NCI-H2171 treated with DMSO at 0.1 percent for 48 hours (cell line): Measurements from ENCODE around the gene NUDT15.
A peak's percentile ranks its signal among the peaks of the same experiment; 100 is the strongest.
"Not testable (repeated sequence)": the region's sequence is repeated elsewhere in the genome, so short reads cannot be mapped to it uniquely, and the experiment has no call there.

Source experiments
- DNase-seq: peaks from one replicate; lab custom pipeline; 2025; lab: John Stamatoyannopoulos, UW

The NUDT15 gene

DNA sequence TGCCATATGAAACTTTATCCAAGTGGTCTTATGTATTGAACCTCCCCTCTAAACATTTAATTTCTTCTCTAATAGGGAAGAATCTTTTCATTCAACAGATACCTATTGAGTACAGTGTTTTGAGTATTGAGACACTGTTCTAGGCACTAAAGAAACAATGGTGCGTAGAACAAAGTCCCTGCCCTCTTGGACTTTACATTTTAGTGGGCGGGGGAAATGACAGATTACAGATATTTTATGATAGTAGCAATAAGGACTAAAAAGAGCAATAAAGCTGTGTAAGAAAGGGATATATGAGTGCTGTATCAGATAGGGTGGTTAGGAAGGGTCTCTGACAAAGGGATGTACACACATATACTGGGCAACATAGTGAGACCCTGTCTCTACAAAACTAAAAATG is 5.4 kb downstream of the NUDT15 start:
- DNase-seq: no peak

DNA sequence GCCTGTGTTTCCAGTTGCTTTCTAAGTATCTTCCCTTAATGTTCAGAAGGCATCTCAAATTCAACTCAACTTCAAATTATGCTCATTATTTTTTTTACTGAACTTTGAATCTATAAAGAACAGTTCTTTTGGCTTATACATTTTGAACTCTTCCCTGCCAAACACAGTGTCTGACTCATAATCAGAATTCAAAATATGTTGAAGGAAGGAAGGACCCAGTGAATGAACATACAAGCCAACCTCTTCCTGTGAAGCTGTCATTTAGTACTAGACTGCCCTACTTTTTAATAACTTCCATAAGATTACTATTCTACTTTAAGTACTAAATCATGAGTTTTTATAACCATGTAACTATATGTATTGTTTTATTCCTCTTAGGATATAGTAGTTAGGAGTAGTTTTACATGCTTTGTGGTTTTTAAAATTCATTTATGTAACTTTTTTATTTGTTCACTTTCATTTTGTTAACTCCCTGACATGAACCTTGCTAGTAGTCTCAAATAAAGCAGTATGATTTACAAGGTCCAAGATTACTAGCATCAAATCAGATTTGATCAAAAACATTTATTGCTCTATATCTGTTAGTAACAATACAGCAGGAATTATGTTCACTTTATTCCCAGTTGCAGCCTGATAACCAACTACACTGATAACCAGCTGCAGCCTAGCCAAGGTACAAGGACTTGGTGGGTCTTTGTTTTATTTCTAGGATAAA is 6.4 kb downstream of the NUDT15 start:
- DNase-seq: no peak

DNA sequence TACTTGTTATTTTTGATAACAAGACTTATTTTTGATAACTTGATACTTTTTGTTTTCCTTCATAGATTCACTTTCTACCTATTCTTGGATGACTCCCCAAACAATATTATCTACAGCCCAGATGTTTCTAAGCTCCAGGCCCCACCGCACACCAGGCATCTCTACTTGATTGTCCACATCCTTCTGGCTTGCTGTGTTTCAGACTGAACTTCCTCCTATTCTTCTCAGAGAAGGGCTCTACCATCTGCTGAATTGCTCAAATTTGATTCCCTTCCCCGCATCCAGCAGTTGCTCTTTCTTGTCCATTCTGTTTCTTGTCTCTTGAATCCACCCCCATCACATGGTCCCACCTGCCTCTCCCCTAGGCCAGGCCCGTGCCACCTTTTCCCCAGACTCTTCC is 13.0 kb downstream of the NUDT15 start:
- no peak for DNase-seq

GRCh38 chr13:48054601-48055000 is 17.1 kb downstream of the NUDT15 start:
- no peak for DNase-seq

DNA sequence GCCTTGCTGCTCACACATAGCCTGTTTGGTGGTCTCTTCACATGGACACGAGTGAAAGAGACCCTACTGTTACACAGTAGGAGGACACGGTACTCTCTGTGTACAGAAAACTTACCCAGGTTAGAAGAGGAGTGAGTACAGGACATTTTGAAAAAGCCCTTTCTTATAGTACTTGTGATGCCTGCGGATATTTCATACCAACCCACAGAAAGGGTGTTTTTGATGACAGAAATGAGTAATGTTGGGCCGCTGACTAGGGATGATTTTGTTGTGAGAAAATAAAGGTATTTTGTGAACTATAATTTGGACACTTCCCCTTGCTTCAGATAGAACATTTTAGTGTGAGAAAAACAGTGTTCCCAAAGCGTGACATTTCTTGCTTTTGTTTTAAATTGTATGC is 18.2 kb downstream of the NUDT15 start:
- DNase-seq: no peak

GRCh38 chr13:48058536-48058935 is 21.0 kb downstream of the NUDT15 start:
- not testable (repeated sequence) for DNase-seq

GRCh38 chr13:48059951-48060350 is 22.4 kb downstream of the NUDT15 start:
- DNase-seq: not testable (repeated sequence)

GRCh38 chr13:48066310-48066989 is 28.9 kb downstream of the NUDT15 start:
- peak; percentile 93 for DNase-seq

DNA sequence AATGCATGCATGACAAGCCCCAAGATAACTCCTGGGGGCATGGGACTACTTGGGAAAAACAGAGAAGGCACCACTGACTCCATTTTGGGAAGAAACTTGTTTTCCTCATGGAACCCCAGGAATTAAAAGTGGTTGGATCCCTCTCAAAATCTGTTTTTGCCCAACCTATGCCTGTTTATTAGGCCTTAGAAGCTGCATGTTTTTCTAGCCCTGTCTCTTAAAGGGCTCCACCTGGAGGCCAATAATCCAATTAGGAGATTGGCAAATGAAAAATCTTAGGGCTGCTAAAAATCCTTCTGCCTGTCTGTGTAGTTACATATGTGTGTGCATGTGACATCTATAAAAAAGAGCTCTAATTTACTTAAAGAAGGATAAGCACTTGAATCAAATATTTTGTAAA is 30.5 kb downstream of the NUDT15 start:
- DNase-seq: peak; percentile 3

- DNase-seq: no peak
Observed at GRCh38 chr13:48068952-48069351, 31.4 kb downstream of the NUDT15 start.

DNA sequence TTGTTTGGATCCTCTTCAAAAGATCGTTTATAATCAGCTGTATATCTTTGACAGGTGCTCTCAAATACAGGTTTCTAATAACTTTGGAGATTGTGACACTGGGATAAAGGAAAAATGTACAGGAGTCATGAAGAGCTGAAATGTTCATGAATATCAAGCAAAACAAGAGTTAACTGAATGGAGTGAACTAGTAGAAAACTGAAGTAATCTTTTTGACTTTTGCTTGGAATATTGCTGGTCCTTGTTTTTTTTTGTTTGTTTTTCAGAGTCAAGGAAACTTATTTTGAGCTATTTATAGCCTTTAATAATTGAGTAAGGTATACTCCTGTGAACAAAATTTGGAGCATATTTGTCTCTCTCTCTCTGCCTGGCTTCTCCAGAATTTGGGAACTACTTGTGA is 32.0 kb downstream of the NUDT15 start:
- DNase-seq: no peak

- no peak for DNase-seq
Observed at GRCh38 chr13:48070942-48071341, 33.4 kb downstream of the NUDT15 start.

DNA sequence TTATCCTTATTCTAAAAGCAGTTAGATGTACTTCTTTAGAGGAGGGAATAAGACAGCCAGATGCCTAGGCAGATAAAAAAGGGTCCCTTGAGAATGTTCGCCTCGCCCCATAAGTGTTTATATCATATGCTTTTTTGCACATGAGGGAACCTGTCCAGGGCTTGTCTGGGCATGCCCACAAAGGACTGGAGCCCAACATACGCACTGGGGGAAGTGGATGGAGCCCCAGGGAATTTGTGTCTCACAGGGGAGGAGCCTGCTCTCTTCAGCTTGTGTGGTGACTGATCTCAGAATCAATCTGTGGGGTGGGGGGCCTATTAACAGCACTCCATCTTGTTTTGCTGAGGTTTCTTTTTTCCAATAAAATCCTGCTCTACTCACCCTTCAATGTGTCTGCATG is 34.8 kb downstream of the NUDT15 start:
- DNase-seq: peak; percentile 99

- DNase-seq: peak; percentile 88
Observed at GRCh38 chr13:48072787-48073186, 35.3 kb downstream of the NUDT15 start.

GRCh38 chr13:48074006-48074405 is 36.5 kb downstream of the NUDT15 start:
- DNase-seq: no peak

DNA sequence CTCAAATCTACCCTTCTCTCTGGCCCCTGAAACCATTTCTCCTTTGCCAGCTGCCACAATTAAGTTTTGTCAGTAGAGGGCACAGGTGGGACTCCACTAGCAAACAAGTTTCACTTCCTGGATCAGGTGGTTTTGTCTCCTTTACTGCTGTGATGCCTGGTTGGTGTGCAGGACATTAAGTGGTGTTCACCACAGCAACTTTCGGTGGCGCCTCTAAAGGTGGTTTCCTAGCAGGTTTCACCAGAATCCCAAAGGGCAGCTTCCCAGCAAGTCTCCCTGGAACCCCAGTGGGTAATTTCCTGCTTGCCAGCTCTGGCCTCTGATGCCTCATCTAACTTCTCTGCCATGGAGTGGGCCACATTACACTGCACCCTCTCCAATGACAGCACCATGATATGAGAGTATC is 40.7 kb downstream of the NUDT15 start:
- DNase-seq: peak; percentile 36

- DNase-seq: no peak
Observed at GRCh38 chr13:48081739-48082138, 44.2 kb downstream of the NUDT15 start.

DNA sequence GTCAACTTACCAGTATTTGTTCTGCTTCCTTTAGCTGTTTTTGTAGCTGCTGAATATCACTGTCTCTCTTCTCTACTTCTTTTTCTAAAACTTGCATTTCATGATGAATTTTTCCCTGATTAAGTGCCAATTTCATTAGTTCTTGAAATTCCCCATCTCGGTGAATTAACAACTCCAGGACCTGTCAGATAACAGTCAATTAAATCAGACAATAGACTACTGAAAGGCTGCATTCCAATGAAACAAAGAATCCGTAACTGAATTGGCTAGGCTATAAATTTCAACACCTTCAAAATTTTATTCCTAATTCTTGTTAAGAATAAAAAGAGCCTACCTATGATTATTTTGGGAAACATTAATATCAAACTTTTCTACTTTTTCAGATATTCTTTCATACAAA is 48.7 kb downstream of the NUDT15 start:
- no peak for DNase-seq

GRCh38 chr13:48093588-48093987 is 56.1 kb downstream of the NUDT15 start:
- DNase-seq: no peak

DNA sequence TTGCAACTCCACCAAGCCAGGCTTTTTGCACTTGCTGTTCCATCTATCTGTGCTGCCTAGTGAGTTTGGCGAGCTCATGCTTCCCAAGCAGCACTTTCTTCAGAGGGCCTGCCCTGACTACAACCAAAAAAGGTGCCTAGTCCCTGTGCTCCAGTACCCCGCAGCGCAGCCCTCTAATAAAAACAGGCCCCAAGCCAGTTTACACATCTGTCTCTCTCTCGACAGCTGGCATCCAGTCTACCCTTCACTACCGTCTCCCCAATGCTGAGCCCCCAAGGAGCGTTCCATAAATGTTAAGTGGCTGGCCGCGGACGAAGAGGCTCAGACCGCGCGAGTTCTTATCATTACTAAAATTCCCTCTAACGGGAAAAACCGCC is 56.9 kb downstream of the NUDT15 start:
- DNase-seq: peak; percentile 39

- DNase-seq: peak; percentile 95
Observed at GRCh38 chr13:48094781-48095502, 57.4 kb downstream of the NUDT15 start, which contains the start of gene MED4. Gene MED4 (minus strand): TSS chr13:48095104. CDS start chr13:48095078, 26 bp downstream.

DNA sequence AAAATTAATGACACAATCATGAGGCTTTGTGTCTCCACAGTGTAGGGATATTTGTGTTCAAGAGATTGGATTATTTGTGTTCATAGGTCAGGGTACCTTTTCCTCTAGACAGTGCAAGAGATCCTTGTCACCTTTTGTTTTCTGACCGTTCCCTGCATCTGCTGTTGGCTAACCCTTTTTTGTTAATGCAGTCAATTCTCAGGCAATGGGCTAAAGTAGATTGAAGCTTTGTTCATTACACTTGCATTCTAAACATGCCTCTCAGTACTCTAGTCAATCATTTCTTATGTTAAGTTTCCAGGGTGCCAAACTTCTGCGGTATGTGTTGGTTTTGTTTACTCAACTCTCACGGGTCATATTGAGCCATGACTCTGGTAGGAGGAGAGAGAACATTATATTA is 59.1 kb downstream of the NUDT15 start:
- DNase-seq: no peak
